HCT116 (cell line): ENCODE results near the gene FAT1. TPM values are rescaled to one million over a fixed set of nuclear protein-coding genes. Genes with fewer than 3 reads are reported as not detected.

ENCODE experiments used
- ATAC-seq: fragments of 200-7000 bp; cut with Tn5 transposase; 2 replicates; pipeline ENCODE4 v1.9.1; 2020; ENCODE audit warnings: mild to moderate bottlenecking, moderate library complexity
- BruUV-seq: library from RNA; stranded (reverse); fragments of 400-500 nt; replicated peaks from 2 replicates; lab custom pipeline; 2021; lab: Mats Ljungman, UMichigan
- CTCF ChIA-PET: fragments of 300-600 bp; sonication (Branson Sonifier 250); formaldehyde crosslinking; loops from one replicate; lab custom pipeline; 2021; ENCODE audit warnings: antibody characterized with exemption; lab: Charles Lee
- POLR2A ChIA-PET: fragments of 300-600, 350-600 bp; sonication (Branson Sonifier 250); formaldehyde crosslinking; loops from one replicate; lab custom pipeline; 2021; ENCODE audit warnings: antibody characterized with exemption; lab: Charles Lee
- RAD21 ChIA-PET, 2 experiments: fragments of 300-600 bp; sonication (Branson Sonifier 250); formaldehyde crosslinking; loops; one replicate each; lab custom pipeline; 2023; ENCODE audit warnings: low total read pairs in 2 of 2; ENCODE audit not compliant: uncharacterized antibody in 2 of 2, unreplicated experiment in 2 of 2, low non-redundant PET in 1 of 2; lab: Charles Lee
- DNase-seq: peaks from one replicate; pipeline ENCODE4 v3.0.0-alpha.2; 2010; ENCODE audit warnings: low read depth, low spot score
- H2AFZ ChIP-seq: fragments of 200-600 bp; shearing (Covaris generic), sonication (generic); 2 replicates; pipeline ENCODE4 v1.6.1; 2017; ENCODE audit warnings: low read depth, mixed run types, mixed read lengths, antibody characterized with exemption, low read length; ENCODE audit not compliant: poor library complexity, severe bottlenecking
- H3K27ac ChIP-seq: 2 replicates; pipeline ENCODE4 v1.5.1; 2012; ENCODE audit warnings: low read depth, low read length
- H3K27me3 ChIP-seq: fragments of 200-600 bp; sonication (generic); 2 replicates; pipeline ENCODE4 v1.6.1; 2016; ENCODE audit warnings: mixed run types, low read length, mixed read lengths; ENCODE audit not compliant: insufficient read depth
- H3K36me3 ChIP-seq, 2 experiments: fragments of 200-500 bp in 1 of 2; fragments of 200-600 bp in 1 of 2; sonication (Bioruptor generic) in 1 of 2; sonication (generic) in 1 of 2; 2 replicates each; pipeline versions ENCODE4 v1.5.1 to v1.6.1; 2014 to 2016; ENCODE audit warnings: low read length in 2 of 2, inconsistent platforms in 1 of 2, mixed read lengths in 1 of 2, mixed run types in 1 of 2; ENCODE audit not compliant: insufficient read depth in 2 of 2, control insufficient read depth in 1 of 2
- H3K4me1 ChIP-seq, 2 experiments: fragments of 200-600 bp in 1 of 2; sonication (generic) in 1 of 2; 2 replicates each; pipeline versions ENCODE4 v1.5.1 to v1.6.1; 2012 to 2017; ENCODE audit warnings: low read length in 2 of 2, inconsistent platforms in 1 of 2, mild to moderate bottlenecking in 1 of 2, mixed read lengths in 1 of 2, mixed run types in 1 of 2, moderate library complexity in 1 of 2; ENCODE audit not compliant: insufficient read depth in 2 of 2, control insufficient read depth in 1 of 2
- H3K4me2 ChIP-seq: fragments of 200-600 bp; sonication (generic); 2 replicates; pipeline ENCODE4 v1.6.1; 2017; ENCODE audit warnings: mixed run types, low read length, mixed read lengths
- H3K4me3 ChIP-seq, 2 experiments: fragments of 200-600 bp in 1 of 2; sonication (generic) in 1 of 2; replicated peaks in 1 of 2; 2 replicates each; pipeline ENCODE4 v1.5.1; 2011 to 2016; ENCODE audit warnings: low read length in 2 of 2, control low read depth in 1 of 2, low read depth in 1 of 2, mild to moderate bottlenecking in 1 of 2, mixed read lengths in 1 of 2, mixed run types in 1 of 2
- H3K79me2 ChIP-seq: fragments of 200-600 bp; sonication (generic); 2 replicates; pipeline ENCODE4 v1.6.1; 2017; ENCODE audit warnings: mild to moderate bottlenecking, mixed run types, low read length, moderate library complexity, mixed read lengths; ENCODE audit not compliant: insufficient read depth
- H3K9ac ChIP-seq: fragments of 200-600 bp; sonication (generic); 2 replicates; pipeline ENCODE4 v1.6.1; 2016; ENCODE audit warnings: low read length, mixed read lengths
- H3K9me2 ChIP-seq: fragments of 200-600 bp; sonication (generic), shearing (Covaris generic); 2 replicates; pipeline ENCODE4 v1.6.1; 2017; ENCODE audit warnings: mixed run types, mild to moderate bottlenecking, moderate library complexity; ENCODE audit not compliant: insufficient read depth
- H3K9me3 ChIP-seq, 2 experiments: fragments of 200-500 bp in 1 of 2; fragments of 200-600 bp in 1 of 2; sonication (Bioruptor generic) in 1 of 2; sonication (generic) in 1 of 2; 2 replicates each; pipeline ENCODE4 v1.6.1; 2014 to 2017; ENCODE audit warnings: low read length in 2 of 2, mixed read lengths in 2 of 2, inconsistent platforms in 1 of 2, low read depth in 1 of 2, mild to moderate bottlenecking in 1 of 2, mixed run types in 1 of 2, moderate library complexity in 1 of 2; ENCODE audit not compliant: control insufficient read depth in 1 of 2, insufficient read depth in 1 of 2
- H4K20me1 ChIP-seq: fragments of 200-600 bp; sonication (generic), shearing (Covaris generic); 2 replicates; pipeline ENCODE4 v1.6.1; 2017; ENCODE audit warnings: mixed run types, mild to moderate bottlenecking, moderate library complexity; ENCODE audit not compliant: insufficient read depth
- ATF3 ChIP-seq: IDR thresholded peaks from 2 replicates; pipeline ENCODE4 v1.6.1; 2012
- CBX3 ChIP-seq: IDR thresholded peaks from 2 replicates; pipeline ENCODE4 v1.6.1; 2012; ENCODE audit warnings: low read depth
- CTCF ChIP-seq, 3 experiments: fragments of 200-600 bp in 1 of 3; sonication (generic) in 1 of 3; IDR thresholded peaks in 2 of 3; conservative IDR thresholded peaks in 1 of 3; 2 replicates each; pipeline ENCODE4 v1.5.1; 2012 to 2017; ENCODE audit warnings: low read depth in 2 of 3, low read length in 2 of 3, antibody characterized with exemption in 1 of 3, borderline replicate concordance in 1 of 3, control low read depth in 1 of 3, mild to moderate bottlenecking in 1 of 3, mixed read lengths in 1 of 3, mixed run types in 1 of 3, moderate library complexity in 1 of 3; ENCODE audit not compliant: insufficient read depth in 1 of 3
- ELF1 ChIP-seq: IDR thresholded peaks from 2 replicates; pipeline ENCODE4 v1.6.1; 2012; ENCODE audit warnings: low read depth, borderline replicate concordance
- EZH2 ChIP-seq: fragments of 200-600 bp; sonication (generic); IDR thresholded peaks from 2 replicates; pipeline ENCODE4 v1.6.1; 2017; ENCODE audit warnings: antibody characterized with exemption, mixed run types
- EZH2phosphoT487 ChIP-seq: fragments of 200-600 bp; IDR thresholded peaks from 2 replicates; pipeline ENCODE4 v1.6.1; 2018; ENCODE audit warnings: antibody characterized with exemption, borderline replicate concordance
- FOSL1 ChIP-seq: IDR thresholded peaks from 2 replicates; pipeline ENCODE4 v1.6.1; 2012; ENCODE audit warnings: low read depth
- JUND ChIP-seq: IDR thresholded peaks from 2 replicates; pipeline ENCODE4 v1.6.1; 2012
- MAX ChIP-seq: IDR thresholded peaks from 2 replicates; pipeline ENCODE4 v1.6.1; 2012
- POLR2A ChIP-seq: IDR thresholded peaks from 2 replicates; pipeline ENCODE4 v1.7.0; 2011; ENCODE audit warnings: borderline replicate concordance; ENCODE audit not compliant: insufficient read depth, insufficient read length; ENCODE audit errors: extremely low read depth
- POLR2AphosphoS5 ChIP-seq: IDR thresholded peaks from 2 replicates; pipeline ENCODE4 v1.6.1; 2011; ENCODE audit warnings: mild to moderate bottlenecking, low read depth, low read length, moderate library complexity
- RAD21 ChIP-seq: IDR thresholded peaks from 2 replicates; pipeline ENCODE4 v1.6.1; 2012; ENCODE audit warnings: low read depth, mild to moderate bottlenecking
- REST ChIP-seq: IDR thresholded peaks from 2 replicates; pipeline ENCODE4 v1.6.1; 2012; ENCODE audit warnings: low read depth
- SIN3A ChIP-seq: IDR thresholded peaks from 2 replicates; pipeline ENCODE4 v1.6.1; 2012; ENCODE audit warnings: low read depth
- SP1 ChIP-seq: IDR thresholded peaks from 2 replicates; pipeline ENCODE4 v1.6.1; 2012; ENCODE audit warnings: low read depth
- SRF ChIP-seq: IDR thresholded peaks from 2 replicates; pipeline ENCODE4 v1.6.1; 2012; ENCODE audit warnings: low read depth
- YY1 ChIP-seq: IDR thresholded peaks from 2 replicates; pipeline ENCODE4 v1.6.1; 2011; ENCODE audit warnings: low read length, low read depth, moderate library complexity, mild to moderate bottlenecking; ENCODE audit not compliant: insufficient replicate concordance; ENCODE audit errors: extremely low read depth
- ZBTB33 ChIP-seq: IDR thresholded peaks from 2 replicates; pipeline ENCODE4 v1.6.1; 2011; ENCODE audit warnings: mild to moderate bottlenecking, low read length, moderate library complexity; ENCODE audit not compliant: insufficient replicate concordance; ENCODE audit errors: extremely low read depth
- intact Hi-C: fragments of 100-400 bp; cut with micrococcal nuclease; formaldehyde crosslinking; loops from 2 replicates; pipeline ENCODE4 v1.10.0; 2022
- total RNA-seq: library from RNA; stranded (reverse); gene quantifications from one replicate; pipeline ENCODE4 v1.2.1, GENCODE V29; 2021; ENCODE audit not compliant: unreplicated experiment

The FAT1 gene
- total RNA-seq, 1 experiment from 2014 or later = 676 TPM

- Histone ChIP-seq H3K9me3 (no peaks in the 10 kb centered on the region), H3K4me1 (peaks cover 22 to 45% of the 10 kb centered on the region in 2 experiments), H3K4me3 (no peak overlapping the region), H3K9ac (no peak overlapping the region), H3K36me3 (peaks cover 19 to 49% of the 10 kb centered on the region in 2 experiments), H2AFZ (no peak overlapping the region), H3K4me2 (no peak overlapping the region), H3K9me2 (no peaks in the 10 kb centered on the region), H3K79me2 (peaks cover 99% of the 10 kb centered on the region), H3K27ac (no peak overlapping the region), H3K27me3 (no peaks in the 10 kb centered on the region), H4K20me1 (peaks cover 80% of the 10 kb centered on the region)
- intact Hi-C loops = no loop called here
- no peak for TF ChIP-seq ATF3
- TF ChIP-seq JUND = no peak
- TF ChIP-seq EZH2 = no peak
- no peak for TF ChIP-seq SRF
- no peak for TF ChIP-seq EZH2phosphoT487
- TF ChIP-seq MAX = no peak
- no peak for TF ChIP-seq ELF1
- no peak for TF ChIP-seq REST
- no peak for TF ChIP-seq RAD21
- no peak for TF ChIP-seq CBX3
- TF ChIP-seq YY1 = no peak
- TF ChIP-seq POLR2AphosphoS5 = no peak
- TF ChIP-seq CTCF (IDR thresholded peaks at IDR 0.05 in 2 of 3, conservative IDR thresholded peaks at IDR 0.05 in 1 of 3; ENCODE audit: borderline replicate concordance in 1 of 3, insufficient read depth in 1 of 3, low read depth in 2 of 3, low read length in 2 of 3) = no peak
- TF ChIP-seq SP1 = no peak
- no peak for TF ChIP-seq POLR2A
- no peak for TF ChIP-seq SIN3A
- TF ChIP-seq ZBTB33 = no peak
- TF ChIP-seq FOSL1 = no peak
- POLR2A ChIA-PET = no interaction called here
- CTCF ChIA-PET = no interaction called here
- RAD21 ChIA-PET = no interaction called here
- ATAC-seq (no peak), DNase-seq (no peak)
- no TSS peak for BruUV-seq
These were observed 75.8 kb downstream of the FAT1 start for GRCh38 chr4:186647821-186648220.
